ENCODE data around the gene KLHL30. TPM values are rescaled to one million over a fixed set of nuclear protein-coding genes. Genes with fewer than 3 reads are reported as not detected.

KLHL30 gene, protein sequence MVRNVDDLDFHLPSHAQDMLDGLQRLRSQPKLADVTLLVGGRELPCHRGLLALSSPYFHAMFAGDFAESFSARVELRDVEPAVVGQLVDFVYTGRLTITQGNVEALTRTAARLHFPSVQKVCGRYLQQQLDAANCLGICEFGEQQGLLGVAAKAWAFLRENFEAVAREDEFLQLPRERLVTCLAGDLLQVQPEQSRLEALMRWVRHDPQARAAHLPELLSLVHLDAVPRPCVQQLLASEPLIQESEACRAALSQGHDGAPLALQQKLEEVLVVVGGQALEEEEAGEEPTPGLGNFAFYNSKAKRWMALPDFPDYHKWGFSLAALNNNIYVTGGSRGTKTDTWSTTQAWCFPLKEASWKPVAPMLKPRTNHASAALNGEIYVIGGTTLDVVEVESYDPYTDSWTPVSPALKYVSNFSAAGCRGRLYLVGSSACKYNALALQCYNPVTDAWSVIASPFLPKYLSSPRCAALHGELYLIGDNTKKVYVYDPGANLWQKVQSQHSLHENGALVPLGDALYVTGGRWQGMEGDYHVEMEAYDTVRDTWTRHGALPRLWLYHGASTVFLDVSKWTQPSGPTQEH
- total RNA-seq: not detected

DNA sequence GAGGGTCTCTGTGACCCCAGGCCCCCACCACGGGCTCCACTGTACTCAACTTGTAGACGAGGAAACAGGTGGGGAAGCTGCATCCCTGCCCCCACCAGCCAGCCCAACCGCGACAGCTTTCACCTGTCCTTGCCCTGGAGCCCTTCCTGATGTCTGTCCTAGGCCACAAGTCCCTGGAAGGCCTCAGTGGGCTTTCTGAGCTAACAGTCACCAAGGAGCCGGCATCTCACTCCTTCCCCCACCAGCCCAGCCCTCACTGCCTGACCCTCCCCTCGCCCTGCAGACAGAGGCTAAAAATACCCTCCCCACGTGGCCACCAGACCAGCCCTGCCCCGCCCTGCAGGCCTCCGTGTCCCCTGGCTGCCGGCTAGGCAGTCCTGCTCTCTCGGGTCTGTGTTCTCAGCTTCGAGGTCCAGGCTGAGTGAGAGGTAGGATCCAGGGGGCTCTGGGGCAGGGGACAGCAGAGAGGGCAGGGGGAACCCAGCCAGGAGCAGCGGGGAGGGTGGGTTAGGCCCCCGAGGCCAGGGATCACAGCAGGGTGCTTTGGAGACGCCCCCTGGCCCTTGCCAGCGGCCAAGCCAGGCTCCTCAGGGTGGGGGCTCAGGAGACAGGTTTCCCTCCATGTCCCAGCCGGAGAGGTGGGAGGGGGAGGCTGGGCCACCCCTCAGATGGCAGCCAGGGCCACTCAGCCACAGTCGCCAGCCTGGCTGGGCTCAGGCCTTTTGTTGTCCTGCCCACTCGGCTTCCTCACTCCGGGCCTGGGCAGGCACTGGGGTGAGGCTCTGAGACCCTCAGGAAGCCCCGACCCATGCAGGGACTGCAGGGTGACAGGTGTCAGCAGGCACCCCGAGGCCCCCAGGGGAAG lies at the start of gene KLHL30:
Gene KLHL30, plus strand, starts transcription at position 338 of the 865 bp plus-strand sequence. CDS start 2,087 bp downstream, outside the sequence.
- Mint-ChIP-seq H3K36me3 (ENCODE audit: insufficient read depth in 2 of 2) (no peaks in the 10 kb centered on the region), H3K4me3 (no peak within 1 kb of the TSS), H3K27ac (no peak within 1 kb of the TSS), H3K27me3 (ENCODE audit: low read depth) (no peaks in the 10 kb centered on the region), H3K9me3 (no peaks in the 10 kb centered on the region), H3K4me1 (ENCODE audit: low read depth) (peaks cover 1% of the 10 kb centered on the region)
- ATAC-seq (replicated peaks in 1 of 2) (no peak), DNase-seq (no peak)

DNA sequence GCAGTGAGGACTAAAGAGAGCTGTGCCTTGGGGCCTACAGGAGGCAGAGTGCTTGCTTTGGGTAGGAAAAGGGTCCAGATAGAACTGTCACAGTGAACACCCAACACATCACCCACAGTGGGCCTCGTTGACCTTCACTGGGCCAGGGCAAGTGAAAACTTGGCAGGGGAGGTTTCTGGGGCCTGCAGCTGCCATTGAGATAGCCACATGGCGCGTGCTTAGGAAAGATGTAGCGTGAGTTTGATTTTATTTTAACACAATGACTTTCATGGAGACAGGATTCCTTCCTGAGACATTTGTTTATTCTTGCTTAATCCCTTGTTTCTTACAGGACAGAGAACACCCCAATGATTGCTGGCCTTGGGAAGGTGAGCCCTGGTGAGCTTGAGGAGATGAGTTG lies 47.6 kb upstream of the KLHL30 start:
- no peak overlapping the region for H3K27ac Mint-ChIP-seq
- no peaks in the 10 kb centered on the region for H3K27me3 Mint-ChIP-seq (ENCODE audit: low read depth)
- ATAC-seq (replicated peaks in 1 of 2) (no peak), DNase-seq (no peak)
- H3K4me1 Mint-ChIP-seq (ENCODE audit: low read depth): no peaks in the 10 kb centered on the region
- no peak overlapping the region for H3K4me3 Mint-ChIP-seq
- no peaks in the 10 kb centered on the region for H3K9me3 Mint-ChIP-seq
- H3K36me3 Mint-ChIP-seq (ENCODE audit: insufficient read depth in 2 of 2): peaks cover 0 to 9% of the 10 kb centered on the region in 2 donors

DNA sequence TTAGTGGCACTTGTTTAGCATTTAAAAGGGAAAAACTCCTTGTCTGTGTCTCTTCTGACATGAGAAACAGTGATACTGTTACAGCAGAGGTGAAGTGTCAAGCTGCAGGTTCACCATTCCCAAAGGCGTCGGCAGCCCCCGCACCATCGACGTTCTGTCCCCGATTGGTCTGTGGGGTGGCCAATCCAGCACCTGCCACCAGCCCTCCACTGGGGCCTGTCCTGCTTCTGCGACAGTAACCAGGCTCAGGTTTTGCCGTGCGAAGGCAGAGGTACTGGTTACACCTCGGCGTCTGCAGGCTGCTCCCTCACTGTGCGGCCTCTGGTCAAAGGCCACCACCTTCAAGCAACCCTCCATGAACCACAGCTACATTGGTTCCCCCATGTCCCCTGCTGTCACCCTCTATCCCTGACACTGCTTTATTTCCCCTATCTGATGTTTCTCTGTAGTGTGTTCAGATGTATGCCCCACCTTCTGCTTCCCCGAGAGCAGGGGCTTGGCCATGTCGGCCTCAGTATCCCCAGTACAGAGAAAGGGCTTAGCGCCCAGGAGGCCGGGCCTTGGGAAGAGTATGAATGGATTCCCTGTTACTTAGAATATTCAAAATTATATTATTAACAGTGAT lies 46.9 kb upstream of the KLHL30 start:
- Mint-ChIP-seq H3K4me3 (no peak overlapping the region), H3K9me3 (no peaks in the 10 kb centered on the region), H3K27me3 (ENCODE audit: low read depth) (no peaks in the 10 kb centered on the region), H3K36me3 (ENCODE audit: insufficient read depth in 2 of 2) (peaks cover 0 to 6% of the 10 kb centered on the region in 2 donors), H3K4me1 (ENCODE audit: low read depth) (no peaks in the 10 kb centered on the region), H3K27ac (no peak overlapping the region)
- no peak for ATAC-seq (replicated peaks in 1 of 2)
- DNase-seq: no peak

DNA sequence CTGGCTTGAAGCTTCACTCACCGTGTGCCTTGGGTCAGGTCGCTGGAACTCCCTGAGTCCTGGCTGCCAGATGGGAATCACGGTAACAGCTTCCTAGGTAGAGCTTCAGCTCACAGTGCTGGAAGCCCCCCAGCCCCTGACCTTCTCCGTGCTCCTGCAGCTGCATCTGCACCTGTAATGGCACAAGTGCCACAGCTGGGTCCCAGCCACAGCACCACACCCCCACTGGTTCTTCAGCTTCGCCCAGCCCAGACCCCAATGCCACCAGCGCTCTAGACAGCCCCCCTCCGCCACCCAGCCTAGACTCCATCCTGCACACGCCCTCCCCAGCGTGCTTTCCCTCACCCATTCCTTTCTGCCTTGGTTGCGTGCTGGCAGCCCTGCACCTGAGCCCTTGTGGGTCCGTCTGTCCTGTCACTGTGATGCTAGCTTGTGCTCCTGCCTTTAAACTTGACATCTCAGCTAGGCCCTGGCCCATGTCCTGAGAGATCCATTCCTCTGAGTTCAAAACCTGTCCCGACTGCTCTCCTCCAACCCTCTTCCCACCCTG lies 45.9 kb upstream of the KLHL30 start:
- H3K36me3 Mint-ChIP-seq (ENCODE audit: insufficient read depth in 2 of 2): peaks cover 0 to 3% of the 10 kb centered on the region in 2 donors
- peaks cover 1% of the 10 kb centered on the region for H3K4me1 Mint-ChIP-seq (ENCODE audit: low read depth)
- DNase-seq (no peak), ATAC-seq (replicated peaks in 1 of 2) (no peak)
- H3K9me3 Mint-ChIP-seq: no peaks in the 10 kb centered on the region
- H3K27me3 Mint-ChIP-seq (ENCODE audit: low read depth): no peaks in the 10 kb centered on the region
- no peak overlapping the region for H3K27ac Mint-ChIP-seq
- no peak overlapping the region for H3K4me3 Mint-ChIP-seq

DNA sequence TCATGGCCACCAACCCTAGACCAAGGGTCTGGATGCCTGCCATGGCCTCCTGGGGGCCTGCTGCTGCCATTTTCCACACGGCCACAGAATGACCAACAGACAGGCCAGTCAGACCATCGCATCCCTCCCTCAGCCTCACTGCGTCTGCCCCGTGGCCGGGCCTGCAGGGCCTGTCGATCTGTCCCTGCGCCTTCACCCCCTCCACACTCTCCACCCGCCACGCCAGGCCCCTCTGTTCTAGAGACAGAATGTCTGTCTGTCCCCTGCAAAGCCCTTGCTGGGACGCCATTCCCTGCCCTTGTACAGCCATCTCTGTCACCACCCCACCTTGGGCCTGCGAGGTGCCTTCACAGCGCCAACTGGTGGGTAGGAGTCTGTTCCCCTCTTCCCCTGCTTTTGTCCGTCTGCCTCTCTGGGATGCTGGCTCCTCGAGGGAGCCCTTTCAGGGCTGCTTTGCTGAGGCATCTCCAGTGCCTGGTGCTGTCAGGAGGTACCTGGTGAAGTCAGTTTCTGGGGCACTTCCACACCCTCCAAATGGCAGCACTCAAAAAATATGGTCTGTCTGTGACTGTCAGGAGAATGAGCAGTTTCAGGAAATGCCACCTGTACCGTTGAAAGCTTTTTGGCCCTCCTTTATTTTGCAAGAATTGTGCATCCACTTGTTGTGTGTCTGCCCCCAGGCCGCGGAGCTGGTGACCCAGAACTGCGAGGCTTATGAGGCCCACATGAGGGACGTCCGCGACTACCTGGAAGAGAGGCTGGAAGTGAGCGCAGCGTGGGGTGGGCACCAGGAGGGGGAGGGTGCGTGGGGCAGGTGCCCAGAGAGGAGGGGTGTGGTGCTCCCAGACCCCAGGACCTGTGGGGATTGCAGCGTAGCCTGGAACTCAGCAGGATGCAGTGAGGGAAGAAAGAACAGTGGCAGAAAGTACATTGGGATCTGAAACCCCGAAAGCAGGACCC lies 45.0 kb upstream of the KLHL30 start:
- Mint-ChIP-seq H3K4me1 (ENCODE audit: low read depth) (peaks cover 5% of the 10 kb centered on the region), H3K27ac (no peak overlapping the region), H3K9me3 (no peaks in the 10 kb centered on the region), H3K4me3 (no peak overlapping the region), H3K27me3 (ENCODE audit: low read depth) (no peaks in the 10 kb centered on the region), H3K36me3 (ENCODE audit: insufficient read depth in 2 of 2) (peaks cover 0 to 4% of the 10 kb centered on the region in 2 donors)
- ATAC-seq (replicated peaks in 1 of 2): no peak
- no peak for DNase-seq

DNA sequence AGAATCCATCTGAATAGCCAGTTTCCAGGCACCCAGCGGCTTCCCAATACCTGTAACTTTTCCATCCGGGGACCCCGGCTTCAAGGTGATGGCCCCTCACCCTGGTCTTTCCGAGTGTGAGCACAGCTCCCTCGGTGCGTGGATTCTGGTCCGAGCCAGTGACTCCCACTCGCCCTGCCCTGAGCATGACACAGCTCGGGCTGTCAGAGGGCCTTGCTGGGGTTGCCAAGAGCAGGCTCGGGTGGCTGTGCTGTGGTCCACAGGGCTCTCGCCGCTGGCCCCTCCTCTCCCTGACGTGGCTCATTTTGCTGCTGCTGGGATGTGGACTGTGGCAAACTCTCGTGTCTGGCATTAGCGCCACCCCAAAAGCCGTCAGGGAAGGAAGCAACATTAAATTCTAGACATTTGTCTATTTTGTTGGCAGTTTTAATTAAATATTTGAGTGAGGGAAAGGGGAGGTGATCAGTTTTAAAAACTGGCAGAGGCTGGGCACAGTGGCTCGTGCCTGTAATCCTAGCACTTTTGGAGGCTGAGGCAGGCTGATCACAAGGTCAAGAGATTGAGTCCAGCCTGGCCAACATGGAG lies 43.9 kb upstream of the KLHL30 start:
- DNase-seq (no peak), ATAC-seq (replicated peaks in 1 of 2) (no peak)
- Mint-ChIP-seq H3K4me1 (ENCODE audit: low read depth) (peaks cover 5% of the 10 kb centered on the region), H3K9me3 (no peaks in the 10 kb centered on the region), H3K36me3 (ENCODE audit: insufficient read depth in 2 of 2) (peaks cover 0 to 7% of the 10 kb centered on the region in 2 donors), H3K4me3 (no peak overlapping the region), H3K27ac (no peak overlapping the region), H3K27me3 (ENCODE audit: low read depth) (no peaks in the 10 kb centered on the region)

DNA sequence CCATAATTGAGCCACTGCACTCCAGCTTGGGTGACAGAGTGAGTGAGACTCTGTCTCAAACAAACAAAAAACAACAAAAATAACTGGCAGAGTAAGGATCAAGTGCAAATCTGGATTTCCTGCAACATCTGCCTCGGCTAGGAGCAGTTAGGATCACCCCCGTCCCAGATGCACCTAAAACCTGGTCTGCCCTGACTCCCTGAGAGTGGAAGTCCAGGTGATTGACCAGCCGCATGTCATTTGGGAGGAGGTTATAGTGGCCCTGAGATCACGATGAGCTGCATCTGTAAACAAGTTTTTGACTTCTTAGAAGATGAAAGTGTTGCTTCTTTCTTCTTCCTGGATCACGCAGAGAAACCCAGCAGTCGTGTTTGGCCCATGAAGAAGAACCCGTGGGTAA lies 43.3 kb upstream of the KLHL30 start:
- Mint-ChIP-seq H3K4me1 (ENCODE audit: low read depth) (peaks cover 5% of the 10 kb centered on the region), H3K4me3 (no peak overlapping the region), H3K36me3 (ENCODE audit: insufficient read depth in 2 of 2) (peaks cover 0 to 4% of the 10 kb centered on the region in 2 donors), H3K9me3 (no peaks in the 10 kb centered on the region), H3K27me3 (ENCODE audit: low read depth) (no peaks in the 10 kb centered on the region), H3K27ac (no peak overlapping the region)
- DNase-seq (no peak), ATAC-seq (replicated peaks in 1 of 2) (no peak)

DNA sequence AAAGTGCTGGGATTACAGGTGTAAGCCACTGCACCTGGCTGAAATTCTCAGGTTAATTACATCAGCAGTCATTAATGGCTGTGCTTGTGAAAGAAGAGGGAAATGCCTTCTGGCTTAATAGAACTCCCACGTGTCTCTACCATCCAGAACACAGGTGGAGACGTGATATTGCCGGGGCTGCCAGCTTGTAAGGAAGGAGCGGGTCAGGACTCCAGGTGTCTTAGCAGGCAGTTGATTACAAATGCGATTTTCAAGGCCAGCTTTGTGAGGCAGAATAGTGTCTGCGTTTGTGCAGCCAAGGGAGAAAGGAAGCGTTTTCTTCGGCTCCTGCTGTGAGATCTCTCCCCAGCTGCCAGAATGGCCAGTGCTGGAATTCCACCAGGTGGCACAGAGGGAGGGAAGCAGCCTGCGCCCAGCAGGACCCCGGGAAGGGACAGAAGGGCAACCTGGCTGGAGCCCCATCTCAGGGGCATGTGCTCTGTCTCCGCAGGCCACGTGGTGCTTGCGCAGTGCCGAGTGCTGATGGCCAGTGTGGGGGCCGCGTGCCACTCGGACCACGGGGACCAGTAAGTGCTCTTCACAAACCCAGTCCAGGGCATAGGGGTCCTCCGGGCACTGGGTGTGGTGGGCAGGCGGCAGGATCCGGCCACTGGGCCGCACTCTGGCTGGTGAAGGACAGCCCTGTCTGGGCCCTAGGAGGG lies 42.0 kb upstream of the KLHL30 start:
- Mint-ChIP-seq H3K4me3 (no peak overlapping the region), H3K9me3 (no peaks in the 10 kb centered on the region), H3K4me1 (ENCODE audit: low read depth) (peaks cover 5% of the 10 kb centered on the region), H3K36me3 (ENCODE audit: insufficient read depth in 2 of 2) (peaks cover 0 to 4% of the 10 kb centered on the region in 2 donors), H3K27me3 (ENCODE audit: low read depth) (no peaks in the 10 kb centered on the region), H3K27ac (peak overlapping the region; percentile 8)
- no peak for ATAC-seq (replicated peaks in 1 of 2)
- no peak for DNase-seq

DNA sequence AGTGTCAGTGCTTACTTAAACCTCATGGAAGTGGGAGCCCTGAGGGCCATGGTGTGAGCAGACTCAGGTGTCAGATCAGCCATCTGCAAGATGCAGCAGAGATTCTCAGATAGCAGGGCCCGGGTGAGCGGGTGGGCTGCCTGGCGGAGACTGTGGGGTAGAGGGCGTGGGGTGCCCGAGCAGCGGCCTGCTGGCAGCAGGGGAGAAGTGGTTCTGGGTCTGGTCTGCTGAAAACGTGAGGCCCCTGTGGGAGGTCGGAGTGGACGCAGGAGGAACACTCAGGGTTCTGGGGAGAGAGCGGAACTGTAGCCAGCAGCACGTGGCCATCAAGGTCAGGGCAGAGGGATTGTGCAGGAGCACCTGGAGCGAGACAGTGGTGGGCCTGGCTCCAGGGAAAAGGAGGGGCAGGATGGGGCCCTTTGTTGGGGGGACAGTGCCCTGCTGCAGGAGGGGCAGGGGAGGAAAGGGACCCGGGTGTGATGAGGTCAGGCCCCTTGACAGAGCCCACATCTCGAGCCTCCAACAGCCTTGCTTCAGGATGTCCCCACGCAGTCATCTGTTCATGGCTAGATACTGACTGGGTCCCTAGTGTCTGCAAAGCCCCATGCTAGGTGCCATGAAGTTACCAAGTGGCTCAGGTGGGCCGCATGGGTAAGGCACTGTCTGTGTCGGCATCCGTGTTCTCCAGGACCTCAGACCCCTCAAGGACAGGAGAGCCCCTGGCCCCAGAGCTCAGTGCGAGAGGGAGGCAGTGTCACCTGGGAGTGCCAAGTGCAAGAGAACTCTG lies 41.1 kb upstream of the KLHL30 start:
- DNase-seq (no peak), ATAC-seq (replicated peaks in 1 of 2) (peak in 1 of 2 donors; percentile 6)
- H3K9me3 Mint-ChIP-seq: no peaks in the 10 kb centered on the region
- no peak overlapping the region for H3K4me3 Mint-ChIP-seq
- peaks cover 5% of the 10 kb centered on the region for H3K4me1 Mint-ChIP-seq (ENCODE audit: low read depth)
- H3K27ac Mint-ChIP-seq: peak overlapping the region; percentile 65
- peaks cover 0 to 4% of the 10 kb centered on the region in 2 donors for H3K36me3 Mint-ChIP-seq (ENCODE audit: insufficient read depth in 2 of 2)
- no peaks in the 10 kb centered on the region for H3K27me3 Mint-ChIP-seq (ENCODE audit: low read depth)

DNA sequence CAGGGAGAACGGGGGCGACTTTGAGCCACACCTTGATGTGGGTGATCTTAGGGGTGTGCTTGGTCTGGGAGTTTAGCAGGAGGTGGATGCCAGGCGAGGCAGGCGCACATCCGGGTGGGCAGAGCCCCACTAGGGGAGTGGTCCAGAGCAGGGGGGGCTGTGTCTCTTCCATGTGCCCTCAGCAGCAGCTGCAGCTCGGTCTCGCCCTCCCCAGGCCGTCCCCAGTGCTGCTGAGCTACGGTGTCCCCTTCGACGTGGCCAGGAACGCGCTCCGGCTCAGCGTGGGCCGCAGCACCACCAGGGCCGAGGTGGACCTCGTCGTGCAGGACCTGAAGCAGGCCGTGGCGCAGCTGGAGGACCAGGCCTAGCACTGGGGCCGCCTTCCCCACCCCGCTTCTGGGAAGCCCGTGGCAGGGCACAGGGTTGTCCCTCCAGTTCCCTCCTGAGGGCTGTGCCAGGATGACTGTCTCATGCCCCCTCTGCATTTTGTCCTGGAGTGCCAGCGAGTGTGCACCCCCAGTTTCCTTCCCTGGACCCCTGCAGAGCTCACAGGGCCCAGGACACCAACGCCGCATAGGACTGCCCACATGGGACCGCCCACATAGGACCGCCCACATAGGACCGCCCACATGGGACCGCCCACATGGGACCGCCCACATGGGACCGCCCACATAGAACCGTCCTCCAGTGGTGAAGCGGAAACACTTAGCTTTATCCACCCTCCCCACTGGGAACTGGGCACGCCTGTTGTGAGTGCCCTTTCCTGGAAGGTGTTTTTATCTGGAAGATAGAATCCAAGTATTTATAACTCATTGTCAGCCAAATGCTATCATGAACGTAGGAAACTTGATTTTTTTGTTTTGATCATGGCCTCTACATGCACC lies 40.2 kb upstream of the KLHL30 start:
- Mint-ChIP-seq H3K27ac (peak overlapping the region; percentile 65), H3K27me3 (ENCODE audit: low read depth) (no peaks in the 10 kb centered on the region), H3K4me3 (no peak overlapping the region), H3K36me3 (ENCODE audit: insufficient read depth in 2 of 2) (peaks cover 0 to 4% of the 10 kb centered on the region in 2 donors), H3K9me3 (no peaks in the 10 kb centered on the region), H3K4me1 (ENCODE audit: low read depth) (peaks cover 5% of the 10 kb centered on the region)
- DNase-seq: peak; percentile 32 to 43
- peak; percentile 26 to 67 for ATAC-seq (replicated peaks in 1 of 2)
